Natural killer cell (primary cell): Measurements from ENCODE around the gene CSNK1G3. TPM values are rescaled to one million over a fixed set of nuclear protein-coding genes. Genes with fewer than 3 reads are reported as not detected.

Experiments used
- ATAC-seq, 3 donors: fragments of 150-1000 bp in 2 of 3; fragments of 200-7000 bp in 1 of 3; cut with Tn5 transposase; 1 replicate in 1 of 3; 2 replicates in 2 of 3; pipeline ENCODE4 v1.10.0; 2021; ENCODE audit warnings: mild to moderate bottlenecking in 2 of 3, moderate library complexity in 2 of 3
- DNase-seq, 2 donors: peaks; one replicate each; pipeline versions ENCODE4 v3.0.0 to v3.0.0-alpha.2; 2013 to 2021; ENCODE audit warnings: mixed read lengths in 1 of 2
- H3K27ac ChIP-seq: one replicate; pipeline ENCODE4 v1.5.1; 2013; ENCODE audit warnings: mild to moderate bottlenecking, low read length
- H3K27me3 ChIP-seq: one replicate; pipeline ENCODE4 v1.6.1; 2013; ENCODE audit warnings: low read length; ENCODE audit not compliant: control insufficient read depth, insufficient read depth
- H3K36me3 ChIP-seq: one replicate; pipeline ENCODE4 v1.6.1; 2013; ENCODE audit warnings: low read length; ENCODE audit not compliant: control insufficient read depth, insufficient read depth
- H3K4me1 ChIP-seq: one replicate; pipeline ENCODE4 v1.6.1; 2013; ENCODE audit warnings: low read length; ENCODE audit not compliant: control insufficient read depth, insufficient read depth
- H3K4me3 ChIP-seq: one replicate; pipeline ENCODE4 v1.5.1; 2013; ENCODE audit warnings: low read length
- H3K9me3 ChIP-seq: one replicate; pipeline ENCODE4 v1.6.1; 2013; ENCODE audit warnings: low read length; ENCODE audit not compliant: control insufficient read depth, insufficient read depth
- H3K27ac Mint-ChIP-seq, 2 donors: one replicate each; pipeline ENCODE4 v1.8.0; 2022; ENCODE audit warnings: mild to moderate bottlenecking in 2 of 2, mixed read lengths in 2 of 2, moderate library complexity in 1 of 2
- H3K27me3 Mint-ChIP-seq, 2 donors: one replicate each; pipeline ENCODE4 v1.8.0; 2022; ENCODE audit warnings: low read depth in 2 of 2, mixed read lengths in 2 of 2
- H3K36me3 Mint-ChIP-seq: one replicate; pipeline ENCODE4 v1.8.0; 2022; ENCODE audit warnings: mixed read lengths
- H3K4me1 Mint-ChIP-seq, 2 donors: one replicate each; pipeline ENCODE4 v1.8.0; 2022; ENCODE audit warnings: mixed read lengths in 2 of 2
- H3K4me3 Mint-ChIP-seq: one replicate; pipeline ENCODE4 v1.8.0; 2022; ENCODE audit warnings: mild to moderate bottlenecking, moderate library complexity, mixed read lengths
- H3K9me3 Mint-ChIP-seq, 2 donors: one replicate each; pipeline ENCODE4 v1.8.0; 2022; ENCODE audit warnings: mixed read lengths in 2 of 2
- CTCF ChIP-seq: fragments of 200-600 bp; IDR thresholded peaks from one replicate; pipeline ENCODE4 v1.8.0; 2022; ENCODE audit warnings: antibody characterized with exemption
- WGBS: methylation state at CpG from one replicate; pipeline ENCODE4 v1.1.7; 2013; ENCODE audit warnings: missing lambda C conversion rate; ENCODE audit not compliant: insufficient coverage; 5-methylcytosine and 5-hydroxymethylcytosine counted together
- intact Hi-C: fragments of 100-400 bp; cut with micrococcal nuclease; formaldehyde crosslinking; loops from one replicate; pipeline ENCODE4 v1.14.2; 2022
- total RNA-seq, 4 donors: library from RNA; stranded (reverse); fragments of 120-200 nt in 1 of 4; gene quantifications; one replicate each; pipeline versions ENCODE4 v1.2.3 to v1.2.4, GENCODE V29; 2013 to 2022

The CSNK1G3 gene
- total RNA-seq, 3 donors from 2014 or later (not counting 1 experiment from before 2014, with no cell fraction given), result 96.7 to 111 (median 101) TPM

DNA sequence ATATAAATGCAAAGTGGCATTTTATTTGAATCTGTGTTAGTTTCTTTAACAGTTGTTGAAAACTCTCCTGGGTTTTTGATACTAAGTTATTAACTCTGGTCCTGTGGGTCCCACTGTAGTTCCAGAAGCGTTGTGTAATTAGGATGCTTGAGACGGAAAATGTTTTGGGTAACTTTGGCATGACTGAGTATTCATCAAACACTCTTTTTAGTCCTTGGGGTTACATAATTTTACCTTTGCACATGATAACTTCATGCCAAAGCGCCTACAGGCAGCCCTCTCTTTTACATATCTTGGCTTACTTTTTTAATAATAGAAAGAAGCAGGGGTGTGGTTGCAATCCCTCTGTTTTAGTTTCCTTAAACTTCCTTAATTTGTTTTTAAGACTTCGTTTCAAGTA, 12.2 kb downstream of the CSNK1G3 start:
- no peaks in the 10 kb centered on the region for H3K27me3 Mint-ChIP-seq
- 88% methylated on average over 3 of the region's 4 CpGs for WGBS
- intact Hi-C loops, result no loop called here
- Histone ChIP-seq H3K4me3 (no peak overlapping the region), H3K27ac (no peak overlapping the region), H3K9me3 (no peaks in the 10 kb centered on the region), H3K27me3 (no peaks in the 10 kb centered on the region), H3K4me1 (peaks cover 5% of the 10 kb centered on the region), H3K36me3 (no peaks in the 10 kb centered on the region)
- ATAC-seq, result no peak
- peak overlapping the region; percentile 12 to 27 for H3K27ac Mint-ChIP-seq
- no peak for DNase-seq
- H3K9me3 Mint-ChIP-seq, result no peaks in the 10 kb centered on the region
- no peak for TF ChIP-seq CTCF
- peaks cover 55 to 58% of the 10 kb centered on the region in 2 donors for H3K4me1 Mint-ChIP-seq
- H3K4me3 Mint-ChIP-seq, result no peak overlapping the region
- no peaks in the 10 kb centered on the region for H3K36me3 Mint-ChIP-seq

DNA sequence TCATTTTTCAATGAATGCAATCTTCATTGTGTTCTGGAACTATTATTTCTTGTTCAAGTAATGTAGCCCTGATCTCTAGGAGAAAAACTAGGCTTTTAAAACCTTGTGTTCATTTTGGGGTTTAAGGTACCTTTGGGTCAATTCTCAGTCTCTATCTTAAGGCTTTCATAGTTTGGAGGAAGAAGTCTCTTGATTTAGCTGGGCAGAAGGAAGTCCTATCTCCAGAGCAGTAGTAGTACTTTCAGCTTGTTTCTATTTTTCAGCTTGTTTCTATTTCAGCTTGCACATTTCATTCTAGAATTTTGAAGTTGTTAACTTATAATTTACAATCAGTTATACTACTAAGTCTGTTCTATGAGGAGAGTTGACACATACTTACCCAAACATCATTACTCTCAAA, 15.2 kb downstream of the CSNK1G3 start:
- no peaks in the 10 kb centered on the region for H3K27me3 ChIP-seq
- no peak for DNase-seq
- H3K4me1 ChIP-seq, result peaks cover 4% of the 10 kb centered on the region
- ATAC-seq, result no peak
- H3K4me3 ChIP-seq, result no peak overlapping the region
- H3K27ac ChIP-seq, result no peak overlapping the region
- Mint-ChIP-seq H3K4me1 (peaks cover 54 to 56% of the 10 kb centered on the region in 2 donors), H3K27me3 (no peaks in the 10 kb centered on the region), H3K4me3 (no peak overlapping the region), H3K9me3 (no peaks in the 10 kb centered on the region), H3K27ac (peak overlapping the region; percentile 41 to 63), H3K36me3 (no peaks in the 10 kb centered on the region)
- intact Hi-C loops, result no loop called here
- H3K36me3 ChIP-seq, result no peaks in the 10 kb centered on the region
- no peaks in the 10 kb centered on the region for H3K9me3 ChIP-seq
- no peak for TF ChIP-seq CTCF

GRCh38 chr5:123528065-123528464, 16.1 kb downstream of the CSNK1G3 start:
- Histone ChIP-seq H3K36me3 (no peaks in the 10 kb centered on the region), H3K4me3 (no peak overlapping the region), H3K27ac (no peak overlapping the region), H3K27me3 (no peaks in the 10 kb centered on the region), H3K4me1 (peaks cover 4% of the 10 kb centered on the region), H3K9me3 (no peaks in the 10 kb centered on the region)
- Mint-ChIP-seq H3K36me3 (no peaks in the 10 kb centered on the region), H3K4me1 (peaks cover 56 to 59% of the 10 kb centered on the region in 2 donors), H3K4me3 (no peak overlapping the region), H3K27me3 (no peaks in the 10 kb centered on the region), H3K27ac (no peak overlapping the region), H3K9me3 (no peaks in the 10 kb centered on the region)
- intact Hi-C loops, result no loop called here
- ATAC-seq, result no peak
- no peak for DNase-seq
- no peak for TF ChIP-seq CTCF

DNA sequence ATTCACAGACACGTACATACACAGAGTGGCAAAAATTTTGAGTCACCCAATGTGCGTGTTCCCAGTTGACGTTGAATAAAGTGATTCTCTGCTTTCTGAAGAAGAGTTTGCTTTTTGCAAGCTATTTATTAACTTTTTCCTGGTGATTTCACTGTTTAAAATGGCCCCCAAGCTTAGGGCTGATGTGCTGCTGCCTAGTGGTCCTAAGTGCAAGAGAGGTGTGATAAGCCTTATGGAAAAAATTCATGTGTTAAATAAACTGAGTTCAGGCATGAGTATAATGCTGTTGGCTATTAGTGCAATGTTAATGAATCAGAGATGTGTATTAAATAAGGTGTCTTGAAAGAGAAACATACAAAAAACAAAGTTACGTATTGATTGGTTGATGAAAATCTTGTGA, 16.9 kb downstream of the CSNK1G3 start:
- H3K27ac Mint-ChIP-seq, result peak overlapping the region in 1 of 2 donors; percentile 45

More for the DNA sequence above, 16.9 kb downstream of the CSNK1G3 start:
- H3K9me3 ChIP-seq, result no peaks in the 10 kb centered on the region
- H3K36me3 ChIP-seq, result no peaks in the 10 kb centered on the region
- Mint-ChIP-seq H3K4me1 (peaks cover 53 to 63% of the 10 kb centered on the region in 2 donors), H3K27me3 (no peaks in the 10 kb centered on the region), H3K4me3 (no peak overlapping the region), H3K36me3 (no peaks in the 10 kb centered on the region), H3K9me3 (no peaks in the 10 kb centered on the region)
- H3K27me3 ChIP-seq, result no peaks in the 10 kb centered on the region
- H3K4me1 ChIP-seq, result peaks cover 4% of the 10 kb centered on the region
- intact Hi-C loops, result no loop called here
- DNase-seq (no peak), ATAC-seq (no peak)
- TF ChIP-seq CTCF, result no peak
- H3K4me3 ChIP-seq, result no peak overlapping the region
- 98% methylated on average over 4 of the region's 4 CpGs for WGBS
- H3K27ac ChIP-seq, result no peak overlapping the region
